ENCODE results near the gene RGS8.
A peak's percentile ranks its signal among the peaks of the same experiment; 100 is the strongest.

The RGS8 gene, protein sequence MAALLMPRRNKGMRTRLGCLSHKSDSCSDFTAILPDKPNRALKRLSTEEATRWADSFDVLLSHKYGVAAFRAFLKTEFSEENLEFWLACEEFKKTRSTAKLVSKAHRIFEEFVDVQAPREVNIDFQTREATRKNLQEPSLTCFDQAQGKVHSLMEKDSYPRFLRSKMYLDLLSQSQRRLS

DNA sequence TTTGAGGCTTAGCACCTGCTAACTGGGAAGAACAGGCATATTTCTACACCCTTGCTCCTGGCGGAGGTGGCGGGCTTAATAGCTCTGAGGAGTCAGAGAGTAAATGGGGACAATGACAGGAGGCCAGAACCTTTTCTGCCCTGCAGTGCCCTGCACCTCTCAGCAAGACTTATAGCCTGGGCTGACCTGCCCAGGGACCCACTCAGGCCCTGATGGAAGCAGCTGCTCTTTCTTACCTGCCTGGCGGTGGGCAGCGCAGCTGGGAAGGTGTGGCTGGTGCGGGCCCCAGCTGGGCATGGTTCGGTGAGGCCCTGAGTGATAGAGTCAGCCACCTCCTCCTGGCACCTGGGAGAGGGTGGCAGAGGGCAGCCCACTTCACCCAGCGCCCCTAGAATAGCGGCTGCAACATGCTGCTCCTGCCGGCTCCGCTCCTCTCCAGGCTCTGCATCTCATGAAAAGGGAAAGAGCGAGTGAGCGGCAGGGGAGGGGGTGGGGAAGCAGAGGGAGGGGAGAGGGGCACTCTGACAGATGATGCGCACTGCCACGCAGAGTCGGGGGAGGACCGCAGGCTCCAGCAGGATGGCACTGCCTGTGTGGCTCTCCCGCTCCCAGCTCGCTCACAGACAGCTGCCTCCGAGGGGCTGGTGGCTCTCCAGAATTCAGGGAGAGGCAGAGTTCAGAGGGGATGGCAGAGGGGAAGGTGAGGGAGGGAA is at the start of gene RGS8:
TSS of gene RGS8 (minus strand) at position 472 of the 713 bp plus-strand sequence. CDS start 14,938 bp downstream, outside the sequence.
- DNase-seq: no peak

DNA sequence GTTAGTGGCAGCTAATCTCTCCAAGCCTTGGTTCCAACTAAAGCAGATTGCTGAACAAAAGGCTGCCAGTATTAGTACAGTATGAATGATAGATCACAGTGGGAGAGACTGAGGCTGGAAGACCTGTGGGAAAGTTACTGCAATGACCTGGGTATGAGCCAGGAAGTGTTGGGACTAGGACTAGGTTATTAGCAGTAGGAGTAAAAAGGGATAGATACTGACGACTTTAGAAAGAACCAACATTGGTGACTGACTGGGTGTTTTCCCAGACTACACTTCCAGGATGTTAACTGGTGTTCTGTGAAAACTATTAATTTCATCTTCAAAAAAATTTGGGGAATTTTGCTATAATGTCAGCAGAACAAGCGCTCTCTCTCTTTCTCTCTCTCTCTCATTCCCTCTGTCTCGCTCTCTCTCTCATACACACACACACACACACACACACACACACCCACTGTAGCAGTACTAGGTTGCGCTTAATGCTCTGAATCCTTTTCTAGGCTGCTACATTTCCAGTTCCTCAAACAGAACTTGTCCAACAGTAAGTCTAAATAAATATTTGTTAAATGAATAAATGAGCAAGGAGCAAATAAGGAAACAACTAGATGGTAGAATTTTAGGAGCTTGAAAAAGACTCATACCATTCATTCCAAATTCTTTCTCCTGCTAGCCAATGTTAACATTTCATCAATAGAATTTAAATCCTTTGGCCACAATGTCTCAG is 47.6 kb upstream of the RGS8 start:
- DNase-seq: no peak

GRCh38 chr1:182726912-182727311 is 42.5 kb upstream of the RGS8 start:
- no peak for DNase-seq

- no peak for DNase-seq
These were observed 41.2 kb upstream of the RGS8 start for GRCh38 chr1:182725259-182726255.

- DNase-seq: no peak
These were observed 39.8 kb upstream of the RGS8 start for GRCh38 chr1:182724215-182724614.

DNA sequence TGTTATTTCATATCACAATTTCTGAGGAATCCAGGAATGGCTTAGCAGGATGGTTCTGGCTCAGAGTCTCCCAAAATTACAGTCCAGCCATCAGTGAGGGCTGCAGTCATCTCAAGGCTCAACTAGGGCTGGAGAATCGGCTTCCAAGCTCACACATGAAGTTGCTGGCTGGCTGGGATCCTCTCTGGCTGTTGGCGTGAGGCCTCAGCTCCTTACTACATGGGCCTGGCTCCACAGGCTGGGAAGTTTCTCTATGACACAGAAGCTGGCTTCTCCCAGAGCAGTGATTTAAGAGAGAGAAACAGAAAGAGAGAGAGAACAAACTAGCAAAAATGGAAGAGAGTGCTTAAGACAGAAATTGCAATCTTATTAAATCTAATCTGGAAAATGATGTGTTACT is 38.8 kb upstream of the RGS8 start:
- no peak for DNase-seq

DNA sequence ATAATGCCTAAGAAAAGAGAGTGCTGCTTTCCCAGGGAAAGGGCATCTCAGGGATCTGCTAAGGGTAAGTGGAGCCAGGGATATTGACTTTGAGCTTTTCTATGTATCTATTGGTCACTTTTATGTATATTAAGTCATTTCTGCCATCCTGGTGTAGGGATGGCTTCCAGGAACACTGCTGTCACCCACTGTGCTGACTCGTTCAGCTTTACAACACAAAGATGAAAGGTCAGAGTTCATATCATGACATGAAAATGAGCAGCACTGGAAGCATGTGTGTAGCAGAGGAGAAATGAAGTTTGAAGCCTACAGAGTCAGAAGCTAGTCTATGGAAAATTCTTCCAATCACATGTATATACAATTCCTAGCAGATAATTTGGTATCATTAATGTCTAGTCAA is 37.1 kb upstream of the RGS8 start:
- no peak for DNase-seq

- DNase-seq: no peak
These were observed 36.1 kb upstream of the RGS8 start for GRCh38 chr1:182720463-182720862.

GRCh38 chr1:182719553-182719952 is 35.2 kb upstream of the RGS8 start:
- no peak for DNase-seq

DNA sequence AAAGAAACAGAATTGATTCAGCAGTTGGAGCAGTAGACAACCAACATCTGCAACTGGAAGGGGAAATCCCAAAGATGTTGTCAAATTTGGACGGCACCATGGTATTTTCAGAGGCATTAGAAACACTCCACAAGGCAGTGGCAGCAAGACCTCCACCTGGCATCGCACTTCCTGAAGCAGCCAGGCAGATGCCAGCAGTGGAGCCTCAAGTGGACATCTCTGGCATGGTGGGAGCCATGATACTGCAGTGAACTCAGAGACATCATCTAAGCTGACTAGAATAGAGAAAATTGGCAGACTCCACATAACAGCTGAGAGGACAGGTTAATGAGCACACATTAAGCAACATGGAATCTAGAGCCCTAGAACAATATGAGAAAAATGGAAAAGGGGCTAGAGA is 33.9 kb upstream of the RGS8 start:
- DNase-seq: no peak

GRCh38 chr1:182716740-182717720 is 32.6 kb upstream of the RGS8 start:
- DNase-seq: peak in 1 of 2 experiments; percentile 8

GRCh38 chr1:182715531-182715930 is 31.1 kb upstream of the RGS8 start:
- DNase-seq: no peak

DNA sequence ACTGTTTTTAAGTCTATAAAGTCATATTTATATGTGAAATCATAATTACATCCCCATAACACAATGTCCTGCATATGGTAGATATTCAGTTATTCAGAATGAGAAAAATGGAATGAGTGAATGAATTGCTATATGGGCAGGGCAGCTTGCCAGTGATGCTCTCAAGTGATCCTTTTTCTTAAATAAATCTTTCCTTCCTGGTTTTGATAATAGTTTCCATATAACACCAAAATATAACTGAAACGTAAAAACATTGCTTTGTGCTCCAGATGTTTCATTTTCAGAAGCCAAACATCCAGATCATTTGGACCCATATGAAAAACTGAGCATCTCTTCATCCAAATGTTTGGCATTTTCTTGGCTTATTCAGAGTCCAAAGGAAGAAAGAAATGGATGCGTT is 30.2 kb upstream of the RGS8 start:
- DNase-seq: no peak

- DNase-seq: no peak
These were observed 29.6 kb upstream of the RGS8 start for GRCh38 chr1:182713939-182714338.

DNA sequence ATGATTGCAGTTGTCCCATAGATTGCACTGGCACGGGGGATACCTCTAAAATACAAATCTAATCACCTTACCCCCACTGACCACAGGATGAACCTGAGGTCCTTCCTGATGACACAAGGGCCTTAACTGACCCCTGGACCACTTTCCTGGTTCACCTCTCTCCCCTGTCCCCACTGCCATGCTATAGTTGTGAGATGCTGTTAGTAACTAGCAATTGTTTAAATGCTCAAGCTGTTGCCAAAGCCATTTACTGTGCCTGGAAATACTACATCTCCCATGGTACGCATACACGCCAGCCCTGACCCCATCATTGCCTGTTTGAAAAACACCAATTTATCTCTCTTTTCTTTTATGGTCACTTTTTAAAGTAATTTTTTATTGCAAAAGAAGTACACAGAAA is 29.1 kb upstream of the RGS8 start:
- no peak for DNase-seq

- no peak for DNase-seq
These were observed 25.5 kb upstream of the RGS8 start for GRCh38 chr1:182709855-182710254.

- no peak for DNase-seq
These were observed 24.9 kb upstream of the RGS8 start for GRCh38 chr1:182709225-182709764.

- DNase-seq: no peak
These were observed 22.7 kb upstream of the RGS8 start for GRCh38 chr1:182707122-182707521.

DNA sequence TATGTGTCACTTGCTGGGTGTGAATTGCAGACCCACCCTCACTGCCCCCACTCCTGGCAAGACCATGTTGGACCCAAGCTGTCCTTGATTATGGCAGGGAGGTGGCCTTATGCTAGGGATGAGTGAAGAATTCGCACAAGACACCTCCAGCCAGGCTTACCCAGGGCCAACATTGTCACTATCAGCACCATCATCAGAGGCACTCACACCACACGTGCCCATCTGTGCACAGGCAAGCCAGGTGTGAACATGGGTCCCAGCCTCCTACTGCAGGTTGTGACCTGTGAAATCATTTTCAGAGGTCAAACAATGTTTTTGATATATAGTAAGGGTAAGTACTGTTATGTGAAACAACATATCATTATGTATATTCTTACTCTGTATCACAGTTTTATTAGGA is 20.3 kb upstream of the RGS8 start:
- DNase-seq: no peak

- DNase-seq: no peak
These were observed 19.2 kb upstream of the RGS8 start for GRCh38 chr1:182703539-182703938.

- no peak for DNase-seq
These were observed 18.6 kb upstream of the RGS8 start for GRCh38 chr1:182702826-182703524.

All from AML-193 (cell line).